GM19468 (cell line): ENCODE results near the gene RYK.

ENCODE experiments used
- ATAC-seq: cut with Tn5 transposase; IDR thresholded peaks from one replicate; pipeline ENCODE4 v1.9.1; 2021; ENCODE audit warnings: mild to moderate bottlenecking, moderate library complexity, moderate number of reproducible peaks; ENCODE audit not compliant: unreplicated experiment; ENCODE audit errors: extremely low read depth

Gene RYK

GRCh38 chr3:134161898-134162615 lies 88.6 kb downstream of the RYK start:
- ATAC-seq: no peak

DNA sequence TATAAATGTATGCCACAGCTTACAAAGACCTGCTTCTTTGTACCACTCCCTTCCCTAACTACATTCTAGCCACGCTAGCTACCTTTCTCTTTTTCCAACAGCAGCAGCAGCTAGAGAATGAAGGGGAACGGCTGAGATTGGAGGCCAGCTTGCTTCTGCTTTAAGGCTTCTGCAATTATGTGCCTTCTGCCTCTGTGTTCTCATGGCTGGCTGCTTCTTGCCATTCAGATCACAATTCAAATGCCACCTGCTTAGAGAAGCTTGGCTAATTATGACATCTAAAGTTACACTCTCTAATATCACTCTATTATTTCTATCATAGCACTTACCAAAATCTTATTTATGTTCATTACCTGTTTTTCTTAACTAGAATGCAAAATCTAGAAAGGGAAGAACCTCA lies 95.2 kb downstream of the RYK start:
- no peak for ATAC-seq

GRCh38 chr3:134153761-134154160 lies 96.9 kb downstream of the RYK start:
- ATAC-seq: no peak

- ATAC-seq: no peak
Observed at GRCh38 chr3:134150476-134150875, 100.2 kb downstream of the RYK start.

DNA sequence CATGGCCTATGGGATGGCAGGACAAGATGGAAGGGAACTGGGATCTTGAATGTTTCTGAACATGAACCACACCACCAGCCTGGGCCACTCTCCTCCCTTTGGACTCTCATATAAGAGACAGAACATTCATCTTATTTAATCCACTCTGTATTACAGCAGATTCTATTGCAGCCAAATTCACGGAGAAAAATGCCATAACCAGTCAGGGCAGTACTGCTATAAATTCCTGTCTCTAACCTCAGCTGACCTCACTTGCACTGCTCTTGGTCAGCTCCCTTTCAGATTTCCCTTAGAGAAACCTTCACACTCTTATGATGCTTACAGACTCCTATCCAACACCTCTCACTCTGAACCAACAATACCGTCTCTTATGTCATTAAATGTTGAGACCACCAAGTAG lies 101.4 kb downstream of the RYK start:
- no peak for ATAC-seq

DNA sequence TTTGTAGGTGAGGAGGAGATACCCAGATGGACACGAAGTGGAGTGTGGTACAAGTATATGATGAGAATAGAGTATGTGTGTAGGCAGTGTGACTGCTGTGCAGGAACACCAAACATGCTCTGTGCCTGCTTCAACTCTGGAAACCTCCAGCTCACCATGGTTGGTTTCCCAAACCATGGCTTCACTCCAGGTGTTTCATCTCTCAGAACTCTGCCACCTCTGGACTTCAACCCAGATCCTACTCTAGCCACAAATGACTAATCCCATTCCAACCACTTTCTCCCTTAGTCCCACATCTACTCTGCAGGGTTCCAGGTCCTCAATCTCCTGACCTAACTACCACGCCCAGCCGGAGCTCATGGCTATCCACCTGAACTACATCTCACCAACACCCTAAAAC lies 102.1 kb downstream of the RYK start:
- ATAC-seq: no peak

GRCh38 chr3:134147411-134147810 lies 103.2 kb downstream of the RYK start:
- no peak for ATAC-seq

DNA sequence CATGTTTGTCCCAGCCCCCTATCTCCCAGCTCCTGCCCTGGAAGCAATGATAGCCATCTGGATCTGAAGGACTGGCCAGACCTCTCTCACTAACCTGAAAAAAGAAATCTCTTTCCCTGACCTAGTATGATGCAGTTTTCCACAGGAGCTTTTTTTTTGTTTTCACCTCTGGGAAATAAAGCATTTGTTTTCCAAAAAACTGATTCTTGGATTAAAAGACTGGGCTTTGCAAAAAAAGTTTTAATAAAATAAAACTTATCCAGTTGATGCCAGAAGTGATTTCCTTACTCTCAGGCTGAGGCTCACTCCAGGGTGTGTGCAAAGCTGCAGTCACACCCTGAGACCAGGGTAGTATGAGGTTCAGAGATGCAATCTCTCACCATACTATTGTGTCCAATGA lies 104.0 kb downstream of the RYK start:
- no peak for ATAC-seq

- no peak for ATAC-seq
Observed at GRCh38 chr3:134145183-134145582, 105.5 kb downstream of the RYK start.

DNA sequence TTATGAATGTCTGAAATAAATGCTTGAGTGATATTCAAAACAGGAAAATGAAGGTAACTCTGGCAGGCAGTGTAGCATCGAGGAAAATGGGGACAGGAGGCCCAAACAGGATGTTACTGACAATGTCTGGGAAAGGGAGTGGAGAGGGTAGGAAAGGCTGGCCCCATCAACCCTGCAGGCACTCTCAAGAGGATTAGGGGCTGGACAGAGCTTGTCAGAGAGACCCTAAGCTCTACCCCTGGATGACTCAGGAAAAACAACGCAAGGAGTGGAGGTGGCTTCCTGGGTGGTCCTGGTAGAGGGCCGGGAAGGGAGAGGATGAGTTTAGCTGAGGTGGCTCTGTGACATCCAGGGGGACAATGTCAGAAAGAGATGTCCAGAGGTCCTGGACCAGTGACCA lies 106.0 kb downstream of the RYK start:
- ATAC-seq: no peak

DNA sequence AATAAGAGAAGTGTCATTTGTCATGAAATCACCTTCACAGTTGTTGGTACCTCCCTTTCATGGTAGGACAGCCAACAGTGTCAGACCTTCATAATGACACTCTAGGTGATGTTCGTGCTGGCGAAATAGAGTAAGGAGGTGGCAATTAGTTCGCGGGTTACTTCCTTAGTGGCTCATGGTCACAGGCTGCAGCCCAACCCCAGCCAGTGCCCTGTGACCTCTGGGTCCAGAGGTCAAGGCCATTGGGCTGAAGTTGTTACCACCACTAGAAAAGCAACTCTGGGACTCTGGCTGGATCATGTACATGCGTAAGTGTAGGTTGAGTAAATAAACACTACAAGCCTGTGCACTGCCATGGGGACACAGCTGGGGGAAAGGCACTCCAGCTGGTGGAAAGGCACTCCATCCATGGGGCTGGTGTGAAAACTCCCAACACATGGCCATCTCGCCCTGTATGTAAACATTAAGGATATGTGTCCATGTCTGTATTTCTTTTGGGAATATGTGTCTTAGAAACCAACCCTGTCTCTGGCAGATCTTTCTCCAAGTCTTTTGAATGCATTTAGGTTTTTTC lies 106.7 kb downstream of the RYK start:
- no peak for ATAC-seq

DNA sequence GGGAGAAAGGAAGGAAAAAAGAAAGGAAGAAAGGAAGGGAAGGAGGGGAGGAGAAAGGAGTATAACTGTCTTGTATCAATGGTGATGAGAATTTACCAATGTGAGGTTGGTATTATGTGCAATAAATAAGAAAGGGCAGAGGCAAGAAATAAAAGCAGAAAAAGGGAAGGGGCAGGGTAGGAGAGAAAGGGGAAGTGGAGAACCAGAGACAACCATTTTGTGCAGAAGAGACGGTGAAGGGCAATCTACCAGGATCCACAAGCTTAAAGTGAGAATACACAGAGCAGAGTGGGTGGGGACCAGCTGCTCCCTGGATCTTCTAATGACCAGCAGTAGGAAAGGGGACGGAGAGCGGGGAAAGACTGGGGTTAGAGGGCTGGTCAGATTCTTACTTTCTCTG lies 114.1 kb downstream of the RYK start:
- ATAC-seq: no peak

DNA sequence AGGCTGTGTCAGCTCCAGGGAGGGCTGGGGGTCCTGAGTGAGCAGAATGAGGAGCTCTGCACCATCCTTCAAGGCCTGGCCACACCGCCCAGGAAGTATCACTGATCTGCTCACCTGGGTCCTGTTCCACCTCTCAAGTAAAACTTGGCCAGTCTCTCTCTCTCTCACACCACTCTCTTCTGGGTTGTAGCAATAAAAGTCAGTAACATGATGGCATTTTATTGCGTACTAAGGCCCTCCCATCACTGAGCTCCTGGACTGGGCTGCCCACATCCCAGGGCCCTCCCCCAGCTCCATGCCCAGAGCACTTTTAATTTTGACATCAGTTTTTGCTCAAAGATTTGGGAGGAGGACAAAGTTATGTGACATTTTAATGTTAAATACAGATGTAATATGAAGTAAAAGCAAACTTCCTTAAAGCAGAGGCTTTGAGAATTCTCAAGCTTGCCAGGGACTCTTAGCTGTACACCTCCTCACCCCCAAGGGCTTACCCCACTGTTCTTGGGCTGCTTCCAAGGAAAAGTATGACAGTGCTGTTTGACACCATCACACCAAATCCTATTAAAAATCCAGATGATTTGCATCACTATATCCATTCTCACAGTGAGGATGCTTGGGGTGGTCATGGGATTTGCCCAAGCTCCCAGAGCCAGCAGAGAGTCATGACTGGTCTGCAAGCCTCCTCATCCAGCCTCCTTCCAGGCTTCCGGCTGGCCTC lies 115.8 kb downstream of the RYK start:
- ATAC-seq: no peak

- ATAC-seq: no peak
Observed at GRCh38 chr3:134134240-134134639, 116.4 kb downstream of the RYK start.

DNA sequence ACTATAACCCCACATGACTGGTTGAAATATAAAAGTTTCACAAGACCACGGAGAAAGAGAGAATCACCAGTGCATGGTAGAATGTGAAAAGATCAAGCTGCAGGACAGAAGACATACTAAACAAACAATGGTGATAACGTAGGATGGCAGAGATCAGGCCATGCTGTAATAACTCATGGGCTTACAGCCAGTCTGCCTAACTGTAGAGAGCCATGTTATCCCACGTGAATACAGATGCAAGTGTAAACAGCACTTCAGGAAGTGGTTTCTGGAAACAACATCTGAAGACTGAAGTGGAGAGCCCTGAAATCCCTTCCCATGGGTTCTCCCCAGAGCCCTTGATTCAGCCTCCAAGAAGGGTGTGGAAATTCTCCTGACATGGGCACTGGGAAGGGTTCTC lies 117.7 kb downstream of the RYK start:
- ATAC-seq: no peak

- no peak for ATAC-seq
Observed at GRCh38 chr3:134126153-134126552, 124.5 kb downstream of the RYK start.

DNA sequence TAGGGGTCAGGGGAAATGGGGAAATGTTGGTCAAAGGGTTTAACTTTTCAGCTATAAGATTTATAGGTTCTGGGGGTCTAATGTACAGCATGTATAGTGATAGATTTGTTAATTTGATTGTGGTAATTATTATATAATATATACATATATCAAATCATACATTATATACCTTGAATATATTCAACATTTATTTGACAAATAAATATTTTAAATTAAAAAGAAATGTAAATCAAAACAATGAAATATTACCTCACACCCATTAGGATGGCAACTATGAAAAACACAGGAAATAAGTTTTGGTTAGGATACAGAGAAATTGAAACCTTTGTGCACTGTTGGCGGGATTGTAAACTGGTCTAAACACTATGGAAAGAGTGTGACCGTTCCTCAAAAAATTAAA lies 135.9 kb downstream of the RYK start:
- no peak for ATAC-seq

DNA sequence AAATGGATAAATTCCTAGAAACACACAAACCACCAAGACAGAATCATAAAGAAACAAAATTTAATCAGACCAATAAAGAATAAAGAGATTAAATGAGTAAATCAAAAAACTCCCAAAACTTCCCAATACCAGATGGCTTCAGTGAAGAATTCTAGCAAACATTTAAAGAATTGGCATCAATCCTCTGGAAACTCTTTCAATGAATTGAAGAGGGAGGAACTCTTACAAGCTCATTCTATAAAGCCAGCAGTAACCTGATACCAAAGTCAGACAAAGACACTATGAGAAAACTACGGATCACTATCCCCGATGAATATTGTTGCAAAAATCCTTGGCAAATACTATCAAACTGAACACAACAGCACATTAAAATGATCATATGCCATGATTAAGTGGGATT lies 139.0 kb downstream of the RYK start:
- ATAC-seq: no peak

DNA sequence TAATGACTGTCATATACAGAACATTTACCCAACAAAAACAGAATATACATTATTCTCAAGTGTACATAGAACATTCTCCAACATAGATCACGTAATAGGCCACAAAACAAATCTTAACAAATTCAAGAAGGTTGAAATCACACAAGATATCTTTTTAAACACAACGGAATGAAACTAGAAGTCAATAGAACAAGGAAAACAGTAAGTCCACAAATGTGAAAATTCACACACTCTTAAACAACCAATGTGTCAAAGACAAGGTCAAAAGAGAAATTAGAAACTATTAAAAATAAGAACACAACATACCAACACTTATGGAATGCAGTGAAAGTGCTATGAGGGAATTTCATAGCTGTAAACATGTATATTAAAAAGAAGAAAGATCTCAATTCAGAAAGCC lies 139.7 kb downstream of the RYK start:
- no peak for ATAC-seq
